HG03139 (cell line): ENCODE measurements around the gene CACNA1C.
"Not testable (repeated sequence)": the region's sequence is repeated elsewhere in the genome, so short reads cannot be mapped to it uniquely, and the experiment has no call there.

Source experiments
- ATAC-seq: cut with Tn5 transposase; IDR thresholded peaks from one replicate; pipeline ENCODE4 v1.9.1; 2021; ENCODE audit not compliant: unreplicated experiment

Gene CACNA1C

GRCh38 chr12:2691345-2692071, 638.7 kb downstream of the CACNA1C start:
- peak; percentile 77 for ATAC-seq

- ATAC-seq, result no peak
Observed at GRCh38 chr12:2692080-2692479, 639.3 kb downstream of the CACNA1C start.

- ATAC-seq, result no peak
Observed at GRCh38 chr12:2693244-2693860, 640.6 kb downstream of the CACNA1C start.

GRCh38 chr12:2693980-2694610, 641.3 kb downstream of the CACNA1C start:
- ATAC-seq, result no peak

- no peak for ATAC-seq
Observed at GRCh38 chr12:2696136-2696535, 643.3 kb downstream of the CACNA1C start.

DNA sequence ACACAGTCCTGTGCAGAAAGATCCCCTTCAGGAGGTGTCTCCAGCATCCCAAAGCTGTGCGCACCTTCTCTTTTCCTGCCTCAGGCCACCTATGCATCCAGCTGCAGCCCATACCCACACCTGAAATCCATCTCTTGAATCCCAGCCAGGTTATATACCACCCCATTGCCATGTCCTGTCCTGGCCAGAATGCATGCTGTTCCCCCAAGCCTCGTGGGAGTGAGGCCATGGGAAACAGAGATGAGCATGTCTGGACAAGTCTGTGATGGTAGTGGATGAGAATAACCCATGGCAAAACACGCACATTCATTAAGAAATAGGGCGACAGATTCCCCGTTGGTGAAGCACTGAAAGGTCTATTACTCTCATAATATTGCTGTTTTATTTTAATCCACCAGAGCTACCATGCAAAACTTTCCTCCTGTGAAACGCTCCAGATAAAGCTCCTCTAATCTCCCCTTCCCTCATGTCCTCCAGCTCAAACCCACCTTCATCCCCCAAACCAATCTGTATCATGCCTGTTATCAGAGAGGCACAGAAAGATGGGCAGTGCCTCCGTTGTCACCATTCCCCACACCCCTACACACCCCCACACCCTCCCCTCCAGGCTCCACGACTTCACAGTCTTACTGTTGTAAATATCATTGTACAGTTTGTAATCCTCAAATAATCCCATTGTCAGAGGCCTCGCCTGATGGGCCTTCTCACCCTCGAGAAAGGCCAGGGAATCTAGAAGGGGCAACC, 644.4 kb downstream of the CACNA1C start:
- ATAC-seq, result no peak

- no peak for ATAC-seq
Observed at GRCh38 chr12:2698566-2698965, 645.8 kb downstream of the CACNA1C start.

GRCh38 chr12:2710701-2711100, 657.9 kb downstream of the CACNA1C start:
- no peak for ATAC-seq

- ATAC-seq, result no peak
Observed at GRCh38 chr12:2719392-2719791, 666.6 kb downstream of the CACNA1C start.

GRCh38 chr12:2722806-2723205, 670.0 kb downstream of the CACNA1C start:
- no peak for ATAC-seq

DNA sequence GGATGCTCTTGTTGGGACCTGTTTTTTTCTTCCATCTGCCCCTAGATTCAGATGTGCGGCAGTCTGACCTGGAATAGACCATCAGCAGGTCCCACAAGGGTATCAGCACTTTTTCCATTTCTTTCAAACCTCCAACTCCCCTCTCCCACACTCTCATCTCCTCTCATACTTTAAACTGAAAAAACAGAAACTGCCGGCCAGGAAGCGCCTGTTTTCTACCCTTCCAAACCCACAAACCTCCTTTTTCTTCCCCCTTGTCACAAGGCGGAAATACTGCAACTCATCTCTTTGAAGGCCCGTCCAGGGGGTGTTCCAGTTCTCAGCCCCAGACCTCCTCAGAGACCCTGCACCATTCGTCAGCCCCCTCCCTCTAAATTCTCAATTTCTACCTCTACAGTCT, 679.5 kb downstream of the CACNA1C start:
- no peak for ATAC-seq

DNA sequence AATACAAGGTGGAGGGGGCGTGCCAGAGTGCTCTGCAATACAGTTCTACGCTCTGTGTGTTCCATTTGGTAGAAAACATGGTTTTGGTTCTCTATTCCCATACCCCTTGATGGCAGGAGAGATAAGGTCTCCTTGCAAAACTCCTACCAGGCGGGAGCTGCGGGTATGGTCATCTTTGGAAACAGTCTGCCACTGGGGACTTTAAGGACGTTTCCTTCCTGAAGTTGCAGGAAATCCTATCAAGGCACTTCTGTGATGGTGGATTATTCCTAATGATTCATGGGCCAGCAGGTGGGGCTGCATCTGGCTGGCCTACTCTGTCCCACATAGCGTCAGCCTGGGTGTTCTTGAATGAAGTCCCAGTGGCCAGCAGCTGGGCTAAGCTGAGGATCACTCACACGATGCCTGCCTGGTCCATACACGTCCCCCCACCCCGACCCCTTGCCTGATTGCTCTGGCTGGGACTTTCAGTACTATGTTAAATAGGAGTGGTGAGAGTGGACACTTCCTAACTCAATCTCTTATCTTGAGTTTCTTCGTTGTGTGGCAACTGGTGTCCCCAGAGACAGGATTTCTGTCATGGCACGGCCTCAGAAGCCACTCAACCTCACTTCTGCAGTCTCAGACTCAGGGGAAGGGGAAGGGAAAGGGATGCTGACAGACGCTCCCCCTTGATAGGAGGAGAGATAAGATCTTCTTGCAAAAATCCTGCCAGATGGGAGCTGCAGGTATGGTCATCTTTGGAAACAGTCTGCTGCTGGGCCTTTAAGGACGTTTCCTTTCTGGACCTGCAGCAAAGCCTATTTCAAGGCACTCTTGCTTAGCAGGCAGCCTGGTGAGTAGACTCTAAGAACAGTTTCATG, 680.9 kb downstream of the CACNA1C start:
- no peak for ATAC-seq

- ATAC-seq, result no peak
Observed at GRCh38 chr12:2735432-2735831, 682.6 kb downstream of the CACNA1C start.

DNA sequence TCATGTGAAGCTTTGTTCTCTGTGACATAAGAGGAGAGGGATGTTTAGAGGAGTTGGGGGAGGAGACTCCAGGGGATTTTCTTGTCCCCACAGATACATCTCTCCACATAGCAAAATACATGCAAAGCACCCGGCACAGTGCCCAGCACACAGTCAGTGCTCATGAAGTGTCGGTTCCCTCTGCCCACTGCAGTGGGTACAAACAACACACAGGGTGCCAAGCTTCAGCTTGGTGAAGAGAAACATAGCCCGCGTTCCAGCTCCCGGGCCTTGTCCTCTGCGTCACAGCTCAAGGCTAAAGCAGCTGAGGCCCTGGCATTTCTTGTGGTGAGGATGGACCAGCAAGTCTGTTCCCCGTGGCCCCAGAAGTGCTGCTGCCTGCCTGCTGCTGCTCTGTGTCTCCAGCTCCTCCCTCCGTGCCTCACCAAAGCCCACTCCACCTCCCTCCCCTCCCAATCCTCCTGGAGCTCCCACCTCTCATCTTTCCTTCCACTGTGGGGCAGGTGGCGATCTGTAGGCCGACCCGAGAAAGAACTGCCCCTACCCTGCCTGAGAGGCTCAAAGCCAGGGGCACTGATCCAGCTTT, 685.0 kb downstream of the CACNA1C start:
- ATAC-seq, result no peak

- ATAC-seq, result no peak
Observed at GRCh38 chr12:2739069-2739468, 686.3 kb downstream of the CACNA1C start.

DNA sequence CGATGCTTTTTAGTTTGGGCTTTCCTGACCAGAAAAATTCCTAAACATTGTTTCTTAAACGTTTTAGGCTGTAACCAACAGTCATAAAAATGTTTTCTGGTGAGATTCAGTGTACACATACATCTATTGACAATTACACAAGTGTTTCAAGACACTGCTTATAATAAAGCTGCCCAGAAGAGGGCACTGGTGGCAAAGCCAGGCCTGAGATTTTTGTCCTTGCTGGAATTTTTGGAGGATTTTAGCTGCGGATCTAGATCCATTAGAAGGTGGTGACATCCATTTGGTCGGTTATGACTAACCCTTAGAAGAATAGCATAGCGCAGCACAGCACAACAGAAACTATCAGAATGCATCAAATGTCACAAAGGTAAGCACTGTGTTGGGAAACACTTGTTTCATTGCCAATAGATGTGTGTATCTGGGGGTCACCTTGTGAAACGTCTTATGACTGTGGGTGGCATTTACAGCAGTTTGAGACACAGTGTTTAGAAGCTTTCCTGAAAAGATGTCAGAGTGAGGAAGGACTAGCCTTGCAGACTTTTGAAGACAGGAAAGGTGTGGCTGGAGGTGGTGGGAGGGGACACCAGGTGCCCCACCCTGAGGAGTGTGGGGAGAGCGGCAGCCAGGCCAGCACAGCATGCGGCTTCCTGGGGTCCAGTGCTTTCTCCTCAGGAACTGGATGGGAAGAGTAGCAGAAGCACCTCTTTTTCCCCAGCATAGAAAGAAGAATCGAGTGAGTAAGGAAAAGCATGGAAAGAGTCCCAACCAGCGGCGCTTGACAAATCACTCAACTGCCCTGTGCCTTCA, 687.2 kb downstream of the CACNA1C start:
- no peak for ATAC-seq

DNA sequence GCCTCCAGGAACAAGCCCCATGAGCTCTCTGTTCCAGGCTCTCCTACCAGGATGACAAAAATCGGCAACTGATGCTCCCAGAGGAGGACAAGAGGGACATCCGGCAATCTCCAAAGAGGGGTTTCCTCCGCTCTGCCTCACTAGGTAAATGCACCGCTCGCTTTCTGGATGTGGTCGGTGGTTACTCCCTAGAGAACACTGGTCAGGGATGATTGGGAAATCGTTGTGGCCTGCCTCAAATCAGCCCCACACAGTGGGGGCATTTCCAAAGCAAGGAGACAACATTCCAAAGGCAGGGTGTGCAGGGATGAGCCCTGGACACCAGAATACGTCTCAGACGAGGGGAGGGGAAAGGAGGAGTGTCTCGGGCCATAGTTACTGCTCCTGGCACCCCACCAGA, 689.2 kb downstream of the CACNA1C start:
- not testable (repeated sequence) for ATAC-seq

DNA sequence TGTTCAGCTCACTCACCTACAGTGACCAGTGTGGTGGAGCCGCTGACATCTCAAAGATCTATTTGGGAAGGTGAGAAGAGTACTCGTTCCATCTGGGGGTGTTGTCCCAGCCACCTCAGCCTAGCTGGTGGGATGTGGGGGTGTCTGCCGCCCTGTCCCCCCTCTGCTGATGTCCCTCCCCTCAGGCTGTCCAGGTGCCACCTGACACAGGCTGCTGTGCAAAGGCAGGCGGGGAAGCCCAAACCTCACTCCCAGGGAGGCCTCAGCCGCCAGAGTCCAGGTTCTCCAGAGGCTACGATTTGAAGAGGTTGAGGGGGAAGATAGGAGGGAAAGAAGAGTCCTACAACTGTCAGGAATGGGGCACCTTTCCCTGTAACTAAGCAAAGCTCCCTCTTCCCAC, 690.7 kb downstream of the CACNA1C start:
- ATAC-seq, result no peak

GRCh38 chr12:2745655-2746054, 692.9 kb downstream of the CACNA1C start:
- no peak for ATAC-seq
